Type B pancreatic cell (in vitro differentiated cells): ENCODE results near the gene POLD3. TPM values are rescaled to one million over a fixed set of nuclear protein-coding genes. Genes with fewer than 3 reads are reported as not detected.

Experiments used
- DNase-seq: peaks from one replicate; pipeline ENCODE4 v3.0.0; 2021; ENCODE audit warnings: mixed read lengths; ENCODE audit not compliant: unreplicated experiment; ENCODE audit errors: extremely low spot score
- H3K27ac Mint-ChIP-seq: 2 replicates; pipeline ENCODE4 v1.8.0; 2021; ENCODE audit warnings: mild to moderate bottlenecking, mixed read lengths
- H3K27me3 Mint-ChIP-seq: 2 replicates; pipeline ENCODE4 v1.8.0; 2021; ENCODE audit warnings: mixed read lengths
- H3K36me3 Mint-ChIP-seq: 2 replicates; pipeline ENCODE4 v1.8.0; 2021; ENCODE audit warnings: mixed read lengths
- H3K4me1 Mint-ChIP-seq: one replicate; pipeline ENCODE4 v1.8.0; 2021; ENCODE audit warnings: mixed read lengths; ENCODE audit not compliant: unreplicated experiment
- H3K4me3 Mint-ChIP-seq: 2 replicates; pipeline ENCODE4 v1.8.0; 2021; ENCODE audit warnings: mild to moderate bottlenecking, mixed read lengths
- H3K9me3 Mint-ChIP-seq: 2 replicates; pipeline ENCODE4 v1.8.0; 2021; ENCODE audit warnings: mixed read lengths
- CTCF ChIP-seq: fragments of 200-600 bp; sonication (generic); conservative IDR thresholded peaks from 2 replicates; pipeline ENCODE4 v1.5.0; 2021; ENCODE audit warnings: antibody characterized with exemption, mild to moderate bottlenecking
- total RNA-seq: library from RNA; stranded (reverse); gene quantifications from 2 replicates; pipeline ENCODE4 v1.2.1, GENCODE V29; 2021; ENCODE audit warnings: low replicate concordance

The POLD3 gene
- total RNA-seq, 1 donor from 2014 or later: 32.9 TPM

- no peak for DNase-seq
- Mint-ChIP-seq H3K4me3 (peak overlapping the region; percentile 100), H3K4me1 (peaks cover 20% of the 10 kb centered on the region), H3K27ac (peak overlapping the region; percentile 98), H3K27me3 (peaks cover 3% of the 10 kb centered on the region), H3K9me3 (no peaks in the 10 kb centered on the region), H3K36me3 (peaks cover 23% of the 10 kb centered on the region)
- TF ChIP-seq CTCF: no peak
Measured at GRCh38 chr11:74592063-74592440, 330 bp upstream of the POLD3 start.

GRCh38 chr11:74593463-74593862 is 1.1 kb downstream of the POLD3 start:
- DNase-seq: no peak
- H3K27ac Mint-ChIP-seq: peak overlapping the region; percentile 98
- H3K4me3 Mint-ChIP-seq: peak overlapping the region; percentile 100
- peaks cover 31% of the 10 kb centered on the region for H3K36me3 Mint-ChIP-seq
- H3K27me3 Mint-ChIP-seq: no peaks in the 10 kb centered on the region
- TF ChIP-seq CTCF: no peak
- H3K4me1 Mint-ChIP-seq: peaks cover 20% of the 10 kb centered on the region
- H3K9me3 Mint-ChIP-seq: no peaks in the 10 kb centered on the region

- no peak for TF ChIP-seq CTCF
- Mint-ChIP-seq H3K9me3 (no peaks in the 10 kb centered on the region), H3K27me3 (no peaks in the 10 kb centered on the region), H3K27ac (no peak overlapping the region), H3K36me3 (peaks cover 10% of the 10 kb centered on the region), H3K4me3 (no peak overlapping the region), H3K4me1 (no peaks in the 10 kb centered on the region)
- DNase-seq: no peak
Measured at GRCh38 chr11:74602637-74603556, 10.5 kb downstream of the POLD3 start.

GRCh38 chr11:74603845-74604244 is 11.5 kb downstream of the POLD3 start:
- Mint-ChIP-seq H3K27ac (no peak overlapping the region), H3K4me1 (no peaks in the 10 kb centered on the region), H3K4me3 (no peak overlapping the region), H3K27me3 (no peaks in the 10 kb centered on the region), H3K36me3 (peaks cover 8% of the 10 kb centered on the region), H3K9me3 (no peaks in the 10 kb centered on the region)
- TF ChIP-seq CTCF: no peak
- no peak for DNase-seq

- Mint-ChIP-seq H3K4me3 (no peak overlapping the region), H3K4me1 (no peaks in the 10 kb centered on the region), H3K27me3 (no peaks in the 10 kb centered on the region), H3K9me3 (no peaks in the 10 kb centered on the region), H3K27ac (no peak overlapping the region), H3K36me3 (peaks cover 8% of the 10 kb centered on the region)
- no peak for TF ChIP-seq CTCF
- no peak for DNase-seq
Measured at GRCh38 chr11:74604311-74604710, 11.9 kb downstream of the POLD3 start.
